ENCODE results near the gene TP53.

- TF ChIP-seq, protein P1, sequence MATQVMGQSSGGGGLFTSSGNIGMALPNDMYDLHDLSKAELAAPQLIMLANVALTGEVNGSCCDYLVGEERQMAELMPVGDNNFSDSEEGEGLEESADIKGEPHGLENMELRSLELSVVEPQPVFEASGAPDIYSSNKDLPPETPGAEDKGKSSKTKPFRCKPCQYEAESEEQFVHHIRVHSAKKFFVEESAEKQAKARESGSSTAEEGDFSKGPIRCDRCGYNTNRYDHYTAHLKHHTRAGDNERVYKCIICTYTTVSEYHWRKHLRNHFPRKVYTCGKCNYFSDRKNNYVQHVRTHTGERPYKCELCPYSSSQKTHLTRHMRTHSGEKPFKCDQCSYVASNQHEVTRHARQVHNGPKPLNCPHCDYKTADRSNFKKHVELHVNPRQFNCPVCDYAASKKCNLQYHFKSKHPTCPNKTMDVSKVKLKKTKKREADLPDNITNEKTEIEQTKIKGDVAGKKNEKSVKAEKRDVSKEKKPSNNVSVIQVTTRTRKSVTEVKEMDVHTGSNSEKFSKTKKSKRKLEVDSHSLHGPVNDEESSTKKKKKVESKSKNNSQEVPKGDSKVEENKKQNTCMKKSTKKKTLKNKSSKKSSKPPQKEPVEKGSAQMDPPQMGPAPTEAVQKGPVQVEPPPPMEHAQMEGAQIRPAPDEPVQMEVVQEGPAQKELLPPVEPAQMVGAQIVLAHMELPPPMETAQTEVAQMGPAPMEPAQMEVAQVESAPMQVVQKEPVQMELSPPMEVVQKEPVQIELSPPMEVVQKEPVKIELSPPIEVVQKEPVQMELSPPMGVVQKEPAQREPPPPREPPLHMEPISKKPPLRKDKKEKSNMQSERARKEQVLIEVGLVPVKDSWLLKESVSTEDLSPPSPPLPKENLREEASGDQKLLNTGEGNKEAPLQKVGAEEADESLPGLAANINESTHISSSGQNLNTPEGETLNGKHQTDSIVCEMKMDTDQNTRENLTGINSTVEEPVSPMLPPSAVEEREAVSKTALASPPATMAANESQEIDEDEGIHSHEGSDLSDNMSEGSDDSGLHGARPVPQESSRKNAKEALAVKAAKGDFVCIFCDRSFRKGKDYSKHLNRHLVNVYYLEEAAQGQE (IDR thresholded peaks at IDR 0.05; ENCODE audit: low read depth, low read length): no peak
- TF ChIP-seq EP300 (IDR thresholded peaks at IDR 0.05; ENCODE audit: borderline replicate concordance in 1 of 2, control insufficient read depth in 1 of 2, low read depth in 2 of 2, low read length in 2 of 2) (no peak), NR2C2 (IDR thresholded peaks at IDR 0.05; ENCODE audit: borderline replicate concordance, control insufficient read depth, insufficient read length, low read depth) (no peak), SP1 (IDR thresholded peaks at IDR 0.05; ENCODE audit: low read depth, low read length) (no peak), CHD4 (IDR thresholded peaks at IDR 0.05) (no peak)
- TF ChIP-seq, protein P2, sequence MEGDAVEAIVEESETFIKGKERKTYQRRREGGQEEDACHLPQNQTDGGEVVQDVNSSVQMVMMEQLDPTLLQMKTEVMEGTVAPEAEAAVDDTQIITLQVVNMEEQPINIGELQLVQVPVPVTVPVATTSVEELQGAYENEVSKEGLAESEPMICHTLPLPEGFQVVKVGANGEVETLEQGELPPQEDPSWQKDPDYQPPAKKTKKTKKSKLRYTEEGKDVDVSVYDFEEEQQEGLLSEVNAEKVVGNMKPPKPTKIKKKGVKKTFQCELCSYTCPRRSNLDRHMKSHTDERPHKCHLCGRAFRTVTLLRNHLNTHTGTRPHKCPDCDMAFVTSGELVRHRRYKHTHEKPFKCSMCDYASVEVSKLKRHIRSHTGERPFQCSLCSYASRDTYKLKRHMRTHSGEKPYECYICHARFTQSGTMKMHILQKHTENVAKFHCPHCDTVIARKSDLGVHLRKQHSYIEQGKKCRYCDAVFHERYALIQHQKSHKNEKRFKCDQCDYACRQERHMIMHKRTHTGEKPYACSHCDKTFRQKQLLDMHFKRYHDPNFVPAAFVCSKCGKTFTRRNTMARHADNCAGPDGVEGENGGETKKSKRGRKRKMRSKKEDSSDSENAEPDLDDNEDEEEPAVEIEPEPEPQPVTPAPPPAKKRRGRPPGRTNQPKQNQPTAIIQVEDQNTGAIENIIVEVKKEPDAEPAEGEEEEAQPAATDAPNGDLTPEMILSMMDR (IDR thresholded peaks at IDR 0.05 in 2 of 3, conservative IDR thresholded peaks at IDR 0.05 in 1 of 3; ENCODE audit: control insufficient read depth in 2 of 3, extremely low read depth in 1 of 3, insufficient read depth in 1 of 3, low read depth in 3 of 3, low read length in 3 of 3): no peak
Measured at GRCh38 chr17:7646457-7646856, 40.8 kb downstream of the TP53 start.

Measured in GM12878 (cell line).